Cardiac fibroblast (primary cell): ENCODE data around the gene FAR2.
A peak's percentile ranks its signal among the peaks of the same experiment; 100 is the strongest.

Experiments used
- DNase-seq, 2 donors: peaks; one replicate each; pipeline versions ENCODE4 v3.0.0 to v3.0.0-alpha.2; 2010; ENCODE audit warnings: low read depth in 2 of 2
- H3K4me3 ChIP-seq, 2 donors: replicated peaks in 1 of 2; 1 replicate in 1 of 2; 2 replicates in 1 of 2; pipeline ENCODE4 v1.5.1; 2011; ENCODE audit warnings: low read depth in 2 of 2, low read length in 2 of 2, mild to moderate bottlenecking in 2 of 2, moderate library complexity in 1 of 2
- CTCF ChIP-seq: IDR thresholded peaks from one replicate; pipeline ENCODE4 v1.5.1; 2011; ENCODE audit warnings: low read depth, mild to moderate bottlenecking, low read length, inconsistent platforms

The FAR2 gene

DNA sequence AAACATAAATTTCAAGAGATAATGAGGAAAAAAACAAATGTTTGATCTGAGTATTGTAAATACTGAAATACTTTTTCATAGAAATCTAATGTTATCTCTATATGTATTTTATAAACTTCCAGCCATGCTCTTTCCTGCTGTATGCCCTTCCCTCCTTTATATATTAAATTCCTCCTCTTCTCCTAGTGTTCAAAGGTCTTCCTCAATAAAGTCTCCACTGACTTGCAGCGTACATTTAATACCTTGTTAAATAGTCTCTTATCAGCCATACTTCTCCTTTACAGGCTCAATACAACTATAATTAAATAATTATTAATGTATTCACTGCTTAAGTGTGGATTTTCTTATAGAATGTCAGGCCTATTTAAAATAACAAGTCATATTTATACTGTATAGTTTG lies 205.9 kb downstream of the FAR2 start:
- DNase-seq: no peak
- TF ChIP-seq CTCF: no peak
- no peak overlapping the region for H3K4me3 ChIP-seq

GRCh38 chr12:29365091-29365490 lies 216.0 kb downstream of the FAR2 start:
- TF ChIP-seq CTCF: no peak
- DNase-seq: no peak
- no peak overlapping the region for H3K4me3 ChIP-seq

- H3K4me3 ChIP-seq: no peak overlapping the region
- no peak for DNase-seq
- no peak for TF ChIP-seq CTCF
Observed at GRCh38 chr12:29374012-29374411, 224.9 kb downstream of the FAR2 start.

DNA sequence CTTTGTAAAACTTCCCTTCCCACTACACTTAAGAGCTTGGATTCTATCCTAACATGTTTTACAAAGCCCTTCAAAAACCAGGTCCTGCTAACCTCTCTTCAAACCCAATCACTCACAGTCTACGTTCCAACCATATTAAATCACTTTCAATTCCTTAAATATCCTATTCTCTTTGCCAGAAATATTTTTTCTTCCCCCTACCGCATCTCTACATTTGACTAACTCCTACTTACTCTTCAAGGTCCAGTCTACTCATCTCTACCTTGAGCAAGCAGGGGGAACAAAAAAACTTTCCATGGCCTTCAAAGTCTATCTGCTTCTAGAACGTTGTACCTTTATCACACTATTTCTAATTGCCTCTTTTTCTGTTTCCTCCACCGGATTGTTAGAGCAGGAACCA lies 225.8 kb downstream of the FAR2 start:
- no peak overlapping the region for H3K4me3 ChIP-seq
- DNase-seq: no peak
- no peak for TF ChIP-seq CTCF

DNA sequence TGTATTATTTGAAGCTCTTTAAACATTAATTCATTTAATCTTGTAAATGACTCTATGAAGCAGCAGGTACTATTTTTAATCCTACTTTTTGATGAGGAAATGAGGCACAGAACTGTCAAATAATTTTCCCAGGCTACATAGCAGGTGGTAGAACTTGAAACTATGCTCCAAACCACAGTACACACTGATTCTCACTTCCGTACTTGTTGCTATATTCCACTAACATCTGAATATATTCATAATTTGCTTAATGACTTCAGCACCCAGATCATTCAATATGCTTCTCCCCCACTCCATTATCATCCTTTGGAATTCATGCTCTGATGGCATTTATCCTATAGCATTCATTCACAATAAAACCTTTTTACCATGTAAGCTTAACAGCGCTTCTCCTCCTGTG lies 227.0 kb downstream of the FAR2 start:
- TF ChIP-seq CTCF: no peak
- H3K4me3 ChIP-seq: no peak overlapping the region
- DNase-seq: no peak

DNA sequence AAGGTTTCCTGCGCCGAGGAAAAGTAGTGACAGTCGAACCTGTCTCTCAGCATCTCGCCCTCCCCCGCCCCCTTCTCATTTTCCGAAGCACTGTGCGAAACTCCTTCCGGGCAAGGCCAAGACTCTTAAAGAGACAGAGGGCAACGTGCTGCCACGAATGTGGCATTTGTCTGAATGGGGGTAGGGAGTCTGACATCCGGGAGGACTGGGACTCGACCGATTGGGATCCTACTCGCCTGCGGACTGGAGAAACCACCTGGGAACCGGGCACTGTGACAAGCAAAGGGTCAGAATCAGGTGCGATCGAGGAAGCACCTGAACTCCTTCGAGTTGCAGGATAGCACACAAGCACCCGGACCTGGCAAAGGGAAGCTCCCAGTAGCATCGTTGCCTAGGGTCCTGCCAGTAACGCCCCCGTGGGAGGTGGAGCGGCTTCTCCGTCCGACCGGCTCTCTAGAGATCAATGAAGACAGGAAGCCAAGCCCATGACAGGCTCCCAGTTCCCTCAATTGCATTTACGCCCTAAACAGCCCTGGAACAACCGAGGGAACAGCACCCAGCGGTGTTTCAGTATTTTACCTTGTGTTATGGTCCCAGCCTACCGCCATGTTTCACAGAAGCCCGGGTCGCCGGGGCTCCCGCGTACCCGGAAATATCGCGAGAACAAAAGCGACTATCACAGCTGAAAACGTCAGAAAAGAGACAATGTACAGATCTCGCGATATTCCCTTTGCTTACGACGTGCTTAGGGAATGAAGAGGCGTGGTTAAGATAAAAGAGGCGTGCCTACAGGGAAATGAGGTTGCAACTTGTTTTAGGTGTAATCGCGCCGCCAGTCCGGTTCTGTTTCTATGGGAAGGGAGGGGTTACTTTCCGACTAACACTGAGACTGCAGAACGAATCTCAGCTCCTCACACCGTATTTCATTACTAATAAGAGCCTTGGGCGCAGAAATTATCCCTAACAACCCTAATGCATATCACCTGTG lies 231.8 kb downstream of the FAR2 start, which contains the start of gene ERGIC2:
ERGIC2 (minus strand) TSS at position 637 of the 988 bp plus-strand sequence. CDS start 9,539 bp downstream, outside the sequence.
- no peak for TF ChIP-seq CTCF
- H3K4me3 ChIP-seq: peak within 1 kb of the TSS; percentile 99 to 100
- DNase-seq: peak; percentile 100
